MM.1S (cell line): ENCODE measurements around the gene CDHR5.

Experiments
- DNase-seq: peaks from one replicate; pipeline ENCODE4 v3.0.0-alpha.2; 2015
- H2AFZ ChIP-seq: fragments of 300-600 bp; sonication (generic); 2 replicates; pipeline ENCODE4 v1.6.0; 2016; ENCODE audit warnings: antibody characterized with exemption, low read length
- H3F3A ChIP-seq: fragments of 300-600 bp; sonication (generic); 2 replicates; pipeline ENCODE4 v1.6.1; 2016; ENCODE audit warnings: mild to moderate bottlenecking, antibody characterized with exemption, low read length, moderate library complexity, mixed read lengths; ENCODE audit not compliant: insufficient read depth
- H3K27ac ChIP-seq: fragments of 300-600 bp; sonication (generic); 2 replicates; pipeline ENCODE4 v1.5.1; 2016; ENCODE audit warnings: mild to moderate bottlenecking, low read length
- H3K27me3 ChIP-seq: fragments of 300-600 bp; sonication (generic); replicated peaks from 2 replicates; pipeline ENCODE4 v1.6.0; 2016; ENCODE audit warnings: low read length; ENCODE audit not compliant: insufficient read depth
- H3K36me3 ChIP-seq: fragments of 300-600 bp; sonication (generic); replicated peaks from 2 replicates; pipeline ENCODE4 v1.6.1; 2016; ENCODE audit warnings: mild to moderate bottlenecking, low read length, mixed read lengths; ENCODE audit not compliant: insufficient read depth
- H3K4me1 ChIP-seq: fragments of 300-600 bp; sonication (generic); 2 replicates; pipeline ENCODE4 v1.6.1; 2016; ENCODE audit warnings: low read length, mixed read lengths
- H3K4me2 ChIP-seq: fragments of 300-600 bp; sonication (generic); 2 replicates; pipeline ENCODE4 v1.6.0; 2016; ENCODE audit warnings: low read depth, low read length
- H3K4me3 ChIP-seq: fragments of 300-600 bp; sonication (generic); 2 replicates; pipeline ENCODE4 v1.5.1; 2016; ENCODE audit warnings: low read length, mixed read lengths
- H3K79me2 ChIP-seq: fragments of 300-600 bp; sonication (generic); 2 replicates; pipeline ENCODE4 v1.6.1; 2016; ENCODE audit warnings: mixed run types, low read length, mixed read lengths
- H3K9ac ChIP-seq: fragments of 300-600 bp; sonication (generic); 2 replicates; pipeline ENCODE4 v1.6.1; 2016; ENCODE audit warnings: low read length, mixed read lengths
- H3K9me2 ChIP-seq: fragments of 300-600 bp; sonication (generic); replicated peaks from 2 replicates; pipeline ENCODE4 v1.6.1; 2016; ENCODE audit warnings: mild to moderate bottlenecking, low read length, mixed read lengths; ENCODE audit not compliant: insufficient read depth
- H3K9me3 ChIP-seq: fragments of 300-600 bp; sonication (generic); replicated peaks from 2 replicates; pipeline ENCODE4 v1.6.1; 2016; ENCODE audit warnings: mild to moderate bottlenecking, low read length, mixed read lengths; ENCODE audit not compliant: insufficient read depth
- H4K20me1 ChIP-seq: fragments of 300-600 bp; sonication (generic); 2 replicates; pipeline ENCODE4 v1.6.1; 2016; ENCODE audit warnings: mild to moderate bottlenecking, low read length, moderate library complexity, mixed read lengths; ENCODE audit not compliant: insufficient read depth
- CTCF ChIP-seq: fragments of 300-600 bp; sonication (generic); IDR thresholded peaks from 2 replicates; pipeline ENCODE4 v1.5.1; 2016; ENCODE audit warnings: antibody characterized with exemption, low read length, mixed read lengths
- EZH2 ChIP-seq: fragments of 300-600 bp; sonication (generic); optimal IDR thresholded peaks from 2 replicates; pipeline ENCODE3; 2017; ENCODE audit warnings: low read depth, mild to moderate bottlenecking, antibody characterized with exemption, low read length, mixed read lengths
- EZH2phosphoT487 ChIP-seq: fragments of 300-600 bp; sonication (generic); IDR thresholded peaks from 2 replicates; pipeline ENCODE4 v1.6.1; 2018; ENCODE audit warnings: antibody characterized with exemption, low read length

Gene CDHR5

GRCh38 chr11:615504-616319 lies 9.0 kb downstream of the CDHR5 start, which contains the start of gene IRF7:
Gene IRF7 (minus strand): TSS chr11:615950. CDS start chr11:615364, 586 bp downstream.
- H3K36me3 ChIP-seq: no peaks in the 10 kb centered on the region; the same call in 1 of the 2 replicates
- no peaks in the 10 kb centered on the region for H4K20me1 ChIP-seq
- TF ChIP-seq CTCF: no peak
- no peak for TF ChIP-seq EZH2
- no peak for TF ChIP-seq EZH2phosphoT487
- H3K9me3 ChIP-seq: no peaks in the 10 kb centered on the region
- no peaks in the 10 kb centered on the region for H3K27me3 ChIP-seq
- peak within 1 kb of the TSS; percentile 97 for H3K4me3 ChIP-seq
- peak within 1 kb of the TSS; percentile 98 for H3K4me2 ChIP-seq
- peaks cover 13% of the 10 kb centered on the region; the same call in 1 of the 2 replicates for H3K4me1 ChIP-seq
- H3F3A ChIP-seq: peaks cover 11% of the 10 kb centered on the region
- peaks cover 11% of the 10 kb centered on the region; the same call in 1 of the 2 replicates for H3K79me2 ChIP-seq
- peak within 1 kb of the TSS; percentile 71; the same call in 1 of the 2 replicates for H2AFZ ChIP-seq
- H3K27ac ChIP-seq: peak within 1 kb of the TSS; percentile 95
- peak; percentile 93 for DNase-seq
- peak within 1 kb of the TSS; percentile 85 for H3K9ac ChIP-seq
- no peaks in the 10 kb centered on the region for H3K9me2 ChIP-seq

GRCh38 chr11:614623-615503 lies 9.9 kb downstream of the CDHR5 start:
- H3K9ac ChIP-seq: peak overlapping the region; percentile 85
- peak overlapping the region; percentile 98 for H3K4me2 ChIP-seq
- DNase-seq: no peak
- H3K27me3 ChIP-seq: no peaks in the 10 kb centered on the region
- no peaks in the 10 kb centered on the region; the same call in 1 of the 2 replicates for H3K36me3 ChIP-seq
- H4K20me1 ChIP-seq: no peaks in the 10 kb centered on the region
- no peaks in the 10 kb centered on the region for H3K9me3 ChIP-seq
- TF ChIP-seq EZH2 (no peak), EZH2phosphoT487 (no peak), CTCF (no peak)
- H3K27ac ChIP-seq: peak overlapping the region; percentile 95
- H2AFZ ChIP-seq: 0 out of 2 replicates have a peak overlapping the region, but pooled peaks have one; percentile 42
- peak overlapping the region; percentile 97 for H3K4me3 ChIP-seq
- no peaks in the 10 kb centered on the region for H3K9me2 ChIP-seq
- peaks cover 13% of the 10 kb centered on the region; the same call in 1 of the 2 replicates for H3K4me1 ChIP-seq
- H3F3A ChIP-seq: peaks cover 11% of the 10 kb centered on the region
- peaks cover 11% of the 10 kb centered on the region; the same call in 1 of the 2 replicates for H3K79me2 ChIP-seq

GRCh38 chr11:614021-614622 lies 10.6 kb downstream of the CDHR5 start:
- no peaks in the 10 kb centered on the region; the same call in 1 of the 2 replicates for H3K36me3 ChIP-seq
- no peak overlapping the region for H3K4me3 ChIP-seq
- H3K4me2 ChIP-seq: no peak overlapping the region
- no peak overlapping the region for H2AFZ ChIP-seq
- H3K27me3 ChIP-seq: no peaks in the 10 kb centered on the region
- no peak for DNase-seq
- H3K4me1 ChIP-seq: peaks cover 13% of the 10 kb centered on the region; the same call in 1 of the 2 replicates
- H4K20me1 ChIP-seq: no peaks in the 10 kb centered on the region
- no peaks in the 10 kb centered on the region for H3K9me2 ChIP-seq
- H3K79me2 ChIP-seq: peaks cover 11% of the 10 kb centered on the region; the same call in 1 of the 2 replicates
- peaks cover 11% of the 10 kb centered on the region for H3F3A ChIP-seq
- TF ChIP-seq EZH2: no peak
- TF ChIP-seq EZH2phosphoT487: no peak
- TF ChIP-seq CTCF: no peak
- H3K9me3 ChIP-seq: no peaks in the 10 kb centered on the region
- no peak overlapping the region for H3K9ac ChIP-seq
- no peak overlapping the region for H3K27ac ChIP-seq
